ENCODE measurements around the gene TMEM11.

Gene TMEM11

GRCh38 chr17:21157586-21158370 is 56.2 kb downstream of the TMEM11 start:
- TF ChIP-seq, protein P1, sequence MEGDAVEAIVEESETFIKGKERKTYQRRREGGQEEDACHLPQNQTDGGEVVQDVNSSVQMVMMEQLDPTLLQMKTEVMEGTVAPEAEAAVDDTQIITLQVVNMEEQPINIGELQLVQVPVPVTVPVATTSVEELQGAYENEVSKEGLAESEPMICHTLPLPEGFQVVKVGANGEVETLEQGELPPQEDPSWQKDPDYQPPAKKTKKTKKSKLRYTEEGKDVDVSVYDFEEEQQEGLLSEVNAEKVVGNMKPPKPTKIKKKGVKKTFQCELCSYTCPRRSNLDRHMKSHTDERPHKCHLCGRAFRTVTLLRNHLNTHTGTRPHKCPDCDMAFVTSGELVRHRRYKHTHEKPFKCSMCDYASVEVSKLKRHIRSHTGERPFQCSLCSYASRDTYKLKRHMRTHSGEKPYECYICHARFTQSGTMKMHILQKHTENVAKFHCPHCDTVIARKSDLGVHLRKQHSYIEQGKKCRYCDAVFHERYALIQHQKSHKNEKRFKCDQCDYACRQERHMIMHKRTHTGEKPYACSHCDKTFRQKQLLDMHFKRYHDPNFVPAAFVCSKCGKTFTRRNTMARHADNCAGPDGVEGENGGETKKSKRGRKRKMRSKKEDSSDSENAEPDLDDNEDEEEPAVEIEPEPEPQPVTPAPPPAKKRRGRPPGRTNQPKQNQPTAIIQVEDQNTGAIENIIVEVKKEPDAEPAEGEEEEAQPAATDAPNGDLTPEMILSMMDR (IDR thresholded peaks at IDR 0.05; ENCODE audit: extremely low read depth, missing control alignments), result no peak
- no peak for DNase-seq (ENCODE audit: low spot score)

GRCh38 chr17:21152731-21153130 is 61.2 kb downstream of the TMEM11 start:
- no peak for DNase-seq (ENCODE audit: low spot score)
- TF ChIP-seq, protein P1 (IDR thresholded peaks at IDR 0.05; ENCODE audit: extremely low read depth, missing control alignments), result no peak

GRCh38 chr17:21149621-21150020 is 64.3 kb downstream of the TMEM11 start:
- DNase-seq (ENCODE audit: low spot score), result no peak
- TF ChIP-seq, protein P1 (IDR thresholded peaks at IDR 0.05; ENCODE audit: extremely low read depth, missing control alignments), result no peak
